Measurements from ENCODE around the gene SFN. TPM values are rescaled to one million over a fixed set of nuclear protein-coding genes. Genes with fewer than 3 reads are reported as not detected.

The SFN gene
- total and polyA plus RNA-seq, 2 of the 13 experiments (the other 11 are each of a cell fraction or from before 2014, with no cell fraction given): 4.3 to 5.6 TPM

DNA sequence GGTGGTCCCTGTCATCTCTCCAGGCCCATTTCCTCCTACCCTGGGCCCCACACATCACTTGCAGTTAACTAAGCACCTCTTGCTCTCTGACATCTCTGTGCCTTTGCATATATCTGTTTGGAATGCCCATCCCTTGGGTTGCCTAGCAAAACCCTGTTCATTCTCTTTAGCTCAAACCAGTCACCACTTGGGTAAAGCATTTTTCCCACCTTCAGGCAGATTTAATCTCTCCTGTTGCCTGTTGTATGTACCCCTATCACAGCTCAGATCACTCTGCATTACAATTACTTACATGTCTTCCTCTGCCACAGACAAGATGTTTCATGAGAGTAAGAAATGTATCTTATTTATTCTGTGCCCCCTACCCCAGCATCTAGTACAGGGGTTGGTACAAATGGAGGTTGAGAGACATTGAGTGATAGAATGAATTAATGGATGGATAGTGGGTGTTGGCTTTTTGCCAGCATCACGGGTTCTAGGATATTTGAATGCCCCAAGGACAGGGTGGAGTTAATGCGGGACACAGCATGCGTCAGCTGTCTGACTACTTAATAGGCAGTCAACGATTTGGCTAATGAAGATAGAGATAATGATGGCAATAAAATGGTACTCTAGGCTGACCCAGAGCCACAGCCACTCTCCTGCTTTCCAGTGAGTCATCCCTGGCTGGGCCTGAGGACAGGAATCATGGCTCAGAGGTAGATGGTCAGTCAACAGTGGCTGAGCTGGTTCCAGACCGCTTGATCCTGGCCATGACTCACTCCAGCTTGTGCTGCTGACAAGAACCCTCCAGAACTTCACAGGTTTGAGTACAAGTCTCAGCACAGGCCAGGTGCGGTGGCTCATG is 44.3 kb downstream of the SFN start (continued):
- TF ChIP-seq ERF (CRISPR knock-in tag; IDR thresholded peaks at IDR 0.05): no peak
- peak; percentile 50; the same call in 1 of the 2 replicates for TF ChIP-seq KDM1A (CRISPR knock-in tag; IDR thresholded peaks at IDR 0.05)
- TF ChIP-seq TAF15 (IDR thresholded peaks at IDR 0.05; ENCODE audit: low read depth, low read length, poor library complexity, severe bottlenecking): no peak
- TF ChIP-seq, protein P1, sequence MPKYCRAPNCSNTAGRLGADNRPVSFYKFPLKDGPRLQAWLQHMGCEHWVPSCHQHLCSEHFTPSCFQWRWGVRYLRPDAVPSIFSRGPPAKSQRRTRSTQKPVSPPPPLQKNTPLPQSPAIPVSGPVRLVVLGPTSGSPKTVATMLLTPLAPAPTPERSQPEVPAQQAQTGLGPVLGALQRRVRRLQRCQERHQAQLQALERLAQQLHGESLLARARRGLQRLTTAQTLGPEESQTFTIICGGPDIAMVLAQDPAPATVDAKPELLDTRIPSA (CRISPR knock-in tag; IDR thresholded peaks at IDR 0.05; ENCODE audit: borderline replicate concordance): no peak
- no peak for TF ChIP-seq IKZF1 (IDR thresholded peaks at IDR 0.05)
- TF ChIP-seq ZNF101 (CRISPR knock-in tag; IDR thresholded peaks at IDR 0.05; ENCODE audit: borderline replicate concordance, low read depth): no peak
- TF ChIP-seq RARA (CRISPR knock-in tag; IDR thresholded peaks at IDR 0.05): peak; percentile 58
- no peak for TF ChIP-seq ZNF790 (CRISPR knock-in tag; IDR thresholded peaks at IDR 0.05; ENCODE audit: borderline replicate concordance)
- no peak for TF ChIP-seq FIP1L1 (IDR thresholded peaks at IDR 0.05; ENCODE audit: borderline replicate concordance, insufficient read depth, low read depth, low read length)
- TF ChIP-seq FOXA1 (IDR thresholded peaks at IDR 0.05): no peak
- TF ChIP-seq FOXA1 (CRISPR knock-in tag; IDR thresholded peaks at IDR 0.05): peak; percentile 64
- TF ChIP-seq ZNF652 (CRISPR knock-in tag; IDR thresholded peaks at IDR 0.05; ENCODE audit: borderline replicate concordance, low read depth): no peak
- TF ChIP-seq, protein P2, sequence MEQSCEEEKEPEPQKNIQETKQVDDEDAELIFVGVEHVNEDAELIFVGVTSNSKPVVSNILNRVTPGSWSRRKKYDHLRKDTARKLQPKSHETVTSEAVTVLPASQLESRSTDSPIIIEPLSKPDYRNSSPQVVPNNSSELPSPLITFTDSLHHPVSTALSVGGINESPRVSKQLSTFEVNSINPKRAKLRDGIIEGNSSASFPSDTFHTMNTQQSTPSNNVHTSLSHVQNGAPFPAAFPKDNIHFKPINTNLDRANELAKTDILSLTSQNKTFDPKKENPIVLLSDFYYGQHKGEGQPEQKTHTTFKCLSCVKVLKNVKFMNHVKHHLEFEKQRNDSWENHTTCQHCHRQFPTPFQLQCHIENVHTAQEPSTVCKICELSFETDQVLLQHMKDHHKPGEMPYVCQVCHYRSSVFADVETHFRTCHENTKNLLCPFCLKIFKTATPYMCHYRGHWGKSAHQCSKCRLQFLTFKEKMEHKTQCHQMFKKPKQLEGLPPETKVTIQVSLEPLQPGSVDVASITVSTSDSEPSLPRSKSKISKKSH (CRISPR knock-in tag; IDR thresholded peaks at IDR 0.05; ENCODE audit: borderline replicate concordance): no peak
- no peak for TF ChIP-seq ZNF232 (CRISPR knock-in tag; IDR thresholded peaks at IDR 0.05; ENCODE audit: borderline replicate concordance)
- TF ChIP-seq ZBTB20 (CRISPR knock-in tag; IDR thresholded peaks at IDR 0.05; ENCODE audit: borderline replicate concordance, low read depth): no peak
- TF ChIP-seq NCOR1 (IDR thresholded peaks at IDR 0.05; ENCODE audit: borderline replicate concordance, low read length): no peak
- TF ChIP-seq MATR3 (CRISPR knock-in tag; IDR thresholded peaks at IDR 0.05): no peak
- TF ChIP-seq TARDBP (CRISPR knock-in tag; IDR thresholded peaks at IDR 0.05): 0 out of 2 replicates have a peak, but pooled peaks have one; percentile 10
- peak; percentile 35; the same call in 1 of the 2 replicates for TF ChIP-seq KDM2A (CRISPR knock-in tag; IDR thresholded peaks at IDR 0.05; ENCODE audit: borderline replicate concordance, low read depth)
- TF ChIP-seq, protein P3, sequence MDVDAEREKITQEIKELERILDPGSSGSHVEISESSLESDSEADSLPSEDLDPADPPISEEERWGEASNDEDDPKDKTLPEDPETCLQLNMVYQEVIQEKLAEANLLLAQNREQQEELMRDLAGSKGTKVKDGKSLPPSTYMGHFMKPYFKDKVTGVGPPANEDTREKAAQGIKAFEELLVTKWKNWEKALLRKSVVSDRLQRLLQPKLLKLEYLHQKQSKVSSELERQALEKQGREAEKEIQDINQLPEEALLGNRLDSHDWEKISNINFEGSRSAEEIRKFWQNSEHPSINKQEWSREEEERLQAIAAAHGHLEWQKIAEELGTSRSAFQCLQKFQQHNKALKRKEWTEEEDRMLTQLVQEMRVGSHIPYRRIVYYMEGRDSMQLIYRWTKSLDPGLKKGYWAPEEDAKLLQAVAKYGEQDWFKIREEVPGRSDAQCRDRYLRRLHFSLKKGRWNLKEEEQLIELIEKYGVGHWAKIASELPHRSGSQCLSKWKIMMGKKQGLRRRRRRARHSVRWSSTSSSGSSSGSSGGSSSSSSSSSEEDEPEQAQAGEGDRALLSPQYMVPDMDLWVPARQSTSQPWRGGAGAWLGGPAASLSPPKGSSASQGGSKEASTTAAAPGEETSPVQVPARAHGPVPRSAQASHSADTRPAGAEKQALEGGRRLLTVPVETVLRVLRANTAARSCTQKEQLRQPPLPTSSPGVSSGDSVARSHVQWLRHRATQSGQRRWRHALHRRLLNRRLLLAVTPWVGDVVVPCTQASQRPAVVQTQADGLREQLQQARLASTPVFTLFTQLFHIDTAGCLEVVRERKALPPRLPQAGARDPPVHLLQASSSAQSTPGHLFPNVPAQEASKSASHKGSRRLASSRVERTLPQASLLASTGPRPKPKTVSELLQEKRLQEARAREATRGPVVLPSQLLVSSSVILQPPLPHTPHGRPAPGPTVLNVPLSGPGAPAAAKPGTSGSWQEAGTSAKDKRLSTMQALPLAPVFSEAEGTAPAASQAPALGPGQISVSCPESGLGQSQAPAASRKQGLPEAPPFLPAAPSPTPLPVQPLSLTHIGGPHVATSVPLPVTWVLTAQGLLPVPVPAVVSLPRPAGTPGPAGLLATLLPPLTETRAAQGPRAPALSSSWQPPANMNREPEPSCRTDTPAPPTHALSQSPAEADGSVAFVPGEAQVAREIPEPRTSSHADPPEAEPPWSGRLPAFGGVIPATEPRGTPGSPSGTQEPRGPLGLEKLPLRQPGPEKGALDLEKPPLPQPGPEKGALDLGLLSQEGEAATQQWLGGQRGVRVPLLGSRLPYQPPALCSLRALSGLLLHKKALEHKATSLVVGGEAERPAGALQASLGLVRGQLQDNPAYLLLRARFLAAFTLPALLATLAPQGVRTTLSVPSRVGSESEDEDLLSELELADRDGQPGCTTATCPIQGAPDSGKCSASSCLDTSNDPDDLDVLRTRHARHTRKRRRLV (CRISPR knock-in tag; IDR thresholded peaks at IDR 0.05): no peak
- TF ChIP-seq RELA (CRISPR knock-in tag; IDR thresholded peaks at IDR 0.05): no peak
- TF ChIP-seq ZNF878 (CRISPR knock-in tag; IDR thresholded peaks at IDR 0.05): no peak

Data from HepG2 (cell line).